WI38 (cell line): ENCODE measurements around the gene ATOX1.

Experiments used
- H3K4me3 ChIP-seq: 2 replicates; pipeline ENCODE4 v1.5.1; 2011; ENCODE audit warnings: low read depth, mild to moderate bottlenecking, control low read depth, low read length
- CTCF ChIP-seq: IDR thresholded peaks from 2 replicates; pipeline ENCODE4 v1.5.1; 2012; ENCODE audit warnings: low read depth, mild to moderate bottlenecking, control low read depth, low read length

ATOX1 gene

GRCh38 chr5:151697452-151697851 is 61.0 kb downstream of the ATOX1 start:
- no peak for TF ChIP-seq CTCF
- no peak overlapping the region for H3K4me3 ChIP-seq

GRCh38 chr5:151696470-151697061 is 61.9 kb downstream of the ATOX1 start:
- TF ChIP-seq CTCF: no peak
- peak overlapping the region; percentile 9 for H3K4me3 ChIP-seq

GRCh38 chr5:151695464-151695863 is 63.0 kb downstream of the ATOX1 start:
- no peak overlapping the region for H3K4me3 ChIP-seq
- TF ChIP-seq CTCF: no peak

- TF ChIP-seq CTCF: no peak
- H3K4me3 ChIP-seq: no peak overlapping the region
These were observed 64.4 kb downstream of the ATOX1 start for GRCh38 chr5:151694035-151694485.
